HG03432 (cell line): Measurements from ENCODE around the gene CASP10.
A peak's percentile ranks its signal among the peaks of the same experiment; 100 is the strongest.
"Not testable (repeated sequence)": the region's sequence is repeated elsewhere in the genome, so short reads cannot be mapped to it uniquely, and the experiment has no call there.

Source experiments
- ATAC-seq: cut with Tn5 transposase; IDR thresholded peaks from one replicate; pipeline ENCODE4 v1.9.1; 2021; ENCODE audit warnings: mild to moderate bottlenecking, moderate library complexity; ENCODE audit not compliant: unreplicated experiment

The CASP10 gene

GRCh38 chr2:201182650-201183364 lies at the start of gene CASP10:
CASP10 (plus strand) TSS chr2:201183141; CDS start chr2:201185778, 2,637 bp downstream.
- ATAC-seq: peak; percentile 82

DNA sequence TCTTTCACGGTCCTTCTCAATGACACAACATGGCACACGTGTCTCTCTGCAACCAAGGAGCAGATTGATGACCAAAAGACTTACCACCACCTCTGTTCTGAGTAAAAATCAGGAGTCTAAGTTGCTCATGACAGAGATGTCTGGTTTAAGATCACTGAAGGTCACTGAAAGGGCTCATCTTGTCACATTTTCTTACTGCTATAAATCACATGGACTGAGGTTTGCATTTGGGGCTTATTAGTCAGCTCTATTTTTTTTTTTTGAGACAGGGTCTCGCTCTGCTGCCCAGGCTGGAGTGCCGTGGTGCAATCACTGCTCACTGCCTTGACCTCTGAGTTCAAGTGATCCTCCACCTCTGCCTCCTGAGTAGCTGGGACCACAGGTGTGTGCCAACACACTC lies 47.6 kb upstream of the CASP10 start:
- no peak for ATAC-seq

- ATAC-seq: no peak
Measured at GRCh38 chr2:201136889-201137321, 46.0 kb upstream of the CASP10 start.

DNA sequence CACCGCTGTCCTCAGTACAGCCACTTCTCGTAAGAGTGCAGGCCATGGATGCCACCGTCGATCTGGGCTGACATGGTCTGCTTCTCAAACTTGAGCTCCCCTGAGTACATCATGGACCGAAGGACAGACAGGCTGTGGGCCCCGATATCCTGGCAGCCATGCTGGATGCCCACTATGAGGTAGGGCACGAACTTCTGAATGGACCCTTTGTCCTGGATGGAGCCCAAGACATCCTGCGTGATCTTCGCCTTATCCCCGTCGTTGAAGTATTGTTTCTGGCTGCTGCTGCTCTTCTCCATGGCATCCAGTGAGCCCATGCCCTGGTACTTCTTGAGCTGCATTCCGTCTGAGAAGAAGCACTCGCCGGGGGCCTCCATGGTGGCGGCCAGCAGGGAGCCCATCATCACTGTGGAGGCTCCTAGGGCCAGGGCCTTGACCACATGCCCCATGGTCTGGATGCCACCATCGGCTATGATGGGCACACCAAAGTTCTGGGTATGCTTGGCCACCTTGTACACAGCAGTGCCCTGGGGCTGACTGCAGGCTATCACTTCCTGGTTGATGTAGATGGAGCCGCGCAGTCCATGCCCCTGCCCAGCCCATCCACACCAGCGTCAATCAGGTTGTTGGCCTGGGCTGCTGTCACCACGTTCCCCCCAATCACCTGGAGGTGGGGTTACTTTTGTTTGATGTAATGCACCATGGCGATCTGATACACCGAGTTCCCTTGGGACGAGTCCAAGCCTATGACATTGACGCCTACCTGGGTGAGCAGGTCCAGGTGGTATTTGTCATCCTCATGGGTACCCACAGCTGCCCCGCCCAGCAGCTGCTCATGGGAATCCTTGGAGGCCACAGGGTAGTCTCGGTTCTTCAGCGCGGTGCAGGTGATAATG lies 45.2 kb upstream of the CASP10 start:
- ATAC-seq: no peak

DNA sequence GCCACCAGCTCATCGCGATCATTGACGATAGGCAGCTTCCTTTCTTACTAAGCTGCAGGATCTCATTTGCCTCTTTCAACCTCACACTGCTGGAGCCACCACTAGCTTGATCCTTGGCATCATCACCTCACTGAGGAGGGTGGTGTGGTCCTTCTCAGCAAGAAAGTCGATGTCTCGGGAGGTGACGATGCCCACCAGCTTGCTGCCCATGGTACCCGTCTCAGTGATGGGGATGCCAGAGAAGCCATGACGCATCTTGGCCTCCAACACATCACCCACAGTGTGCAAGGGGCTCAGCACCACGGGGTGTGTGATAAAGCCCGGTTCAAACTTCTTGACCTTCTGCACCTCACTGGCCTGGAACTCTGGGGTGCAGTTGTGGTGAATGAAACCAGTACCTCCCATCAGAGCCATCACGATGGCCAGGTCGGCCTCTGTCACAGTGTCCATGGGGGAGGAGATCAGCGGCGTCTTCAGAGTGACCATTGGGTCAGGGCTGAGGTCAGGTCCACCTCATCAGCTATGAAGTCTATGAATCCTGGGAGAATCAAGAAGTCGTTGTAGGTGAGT lies 44.5 kb upstream of the CASP10 start:
- ATAC-seq: no peak

DNA sequence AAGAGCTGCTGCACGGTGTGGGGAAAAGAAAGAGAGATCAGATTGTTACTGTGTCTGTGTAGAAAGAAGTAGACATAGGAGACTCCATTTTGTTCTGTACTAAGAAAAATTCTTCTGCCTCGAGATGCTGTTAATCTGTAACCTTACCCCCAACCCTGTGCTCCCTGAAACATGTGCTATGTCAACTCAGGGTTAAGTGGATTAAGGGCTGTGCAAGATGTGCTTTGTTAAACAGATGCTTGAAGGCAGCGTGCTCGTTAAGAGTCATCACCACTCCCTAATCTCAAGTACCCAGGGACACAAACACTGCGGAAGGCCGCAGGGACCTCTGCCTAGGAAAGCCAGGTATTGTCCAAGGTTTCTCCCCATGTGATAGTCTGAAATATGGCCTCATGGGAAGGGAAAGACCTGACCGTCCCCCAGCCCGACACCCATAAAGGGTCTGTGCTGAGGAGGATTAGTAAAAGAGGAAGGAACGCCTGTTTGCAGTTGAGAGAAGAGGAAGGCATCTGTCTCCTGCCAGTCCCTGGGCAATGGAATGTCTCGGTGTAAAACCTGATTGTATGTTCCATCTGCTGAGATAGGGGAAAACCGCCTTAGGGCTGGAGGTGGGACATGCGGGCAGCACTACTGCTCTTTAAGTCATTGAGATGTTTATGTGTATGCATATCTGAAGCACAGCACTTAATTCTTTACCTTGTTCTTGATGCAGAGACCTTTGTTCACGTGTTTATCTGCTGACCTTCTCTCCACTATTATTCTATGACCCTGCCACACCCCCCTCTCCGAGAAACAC lies 43.8 kb upstream of the CASP10 start:
- ATAC-seq: not testable (repeated sequence)

GRCh38 chr2:201139836-201140604 lies 42.9 kb upstream of the CASP10 start:
- ATAC-seq: no peak

- ATAC-seq: no peak
Measured at GRCh38 chr2:201144101-201145051, 38.6 kb upstream of the CASP10 start.

DNA sequence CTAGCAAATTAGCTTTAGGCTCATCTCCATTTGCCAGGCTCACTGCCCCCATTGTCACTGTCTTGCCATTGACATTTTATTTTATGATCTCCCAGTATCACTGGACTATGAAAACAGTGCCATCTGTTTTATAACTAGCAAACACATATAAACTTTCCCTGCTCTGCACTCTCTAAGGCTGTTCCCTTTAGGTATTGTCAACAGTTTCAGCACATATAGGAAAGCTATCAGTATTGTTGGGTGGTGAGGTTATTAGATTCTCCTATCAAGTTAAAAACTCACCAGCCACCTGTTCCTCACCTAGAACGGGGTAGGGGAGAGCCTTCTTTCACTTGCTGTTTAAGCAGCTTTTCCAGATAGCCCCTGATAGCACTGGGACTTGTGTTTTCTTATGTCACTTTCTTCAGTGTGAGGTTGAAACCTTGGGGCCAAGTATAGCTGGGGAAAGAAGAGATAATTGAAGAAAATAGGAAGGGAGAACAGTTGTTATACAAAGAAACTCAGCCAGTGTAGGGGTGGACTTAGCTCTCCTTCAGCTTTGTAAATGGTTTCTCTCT lies 34.4 kb upstream of the CASP10 start:
- ATAC-seq: no peak

- ATAC-seq: no peak
Measured at GRCh38 chr2:201149064-201149820, 33.7 kb upstream of the CASP10 start.

- not testable (repeated sequence) for ATAC-seq
Measured at GRCh38 chr2:201149821-201150165, 33.1 kb upstream of the CASP10 start.

GRCh38 chr2:201150454-201151020 lies 32.4 kb upstream of the CASP10 start:
- no peak for ATAC-seq

DNA sequence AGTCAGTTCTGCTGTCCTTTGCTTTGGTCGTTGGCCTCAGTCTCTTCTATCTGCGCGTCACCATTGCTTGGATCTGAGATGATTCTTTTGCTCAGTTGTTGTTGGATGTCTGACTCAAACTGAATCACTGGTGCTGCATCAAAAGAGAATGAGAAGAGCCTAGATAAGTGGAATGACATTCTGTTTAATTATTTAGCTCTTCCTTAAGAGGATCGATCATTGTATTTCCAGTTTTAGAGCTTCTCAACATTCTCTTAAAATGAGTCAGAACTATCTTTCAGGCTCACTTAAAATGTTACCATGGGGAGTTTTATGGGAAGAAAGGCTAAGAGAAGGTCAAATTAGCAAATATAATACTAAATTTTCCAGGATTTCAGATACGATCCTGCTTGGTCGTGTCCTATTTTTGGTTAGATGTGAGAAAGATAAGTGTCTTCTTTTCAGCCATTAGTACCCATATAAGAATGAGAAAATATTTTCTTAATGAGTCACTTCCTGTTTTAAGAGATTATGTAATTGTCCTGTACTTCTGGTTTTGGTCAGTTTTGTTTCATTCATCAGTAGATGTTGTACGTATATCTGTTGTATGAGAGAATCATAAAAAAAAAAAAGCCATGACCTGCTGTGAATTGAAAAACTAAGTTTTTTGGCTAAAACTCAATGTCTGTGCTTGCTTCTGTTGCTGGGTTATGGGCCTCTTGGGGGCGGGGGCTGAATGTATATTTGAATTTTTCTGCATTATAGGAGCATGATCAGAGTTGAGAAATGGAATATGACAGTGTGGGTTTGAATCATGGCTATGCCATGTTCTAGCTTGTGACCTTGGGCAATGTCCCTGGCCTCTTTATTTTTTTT lies 31.6 kb upstream of the CASP10 start:
- peak; percentile 92 for ATAC-seq

DNA sequence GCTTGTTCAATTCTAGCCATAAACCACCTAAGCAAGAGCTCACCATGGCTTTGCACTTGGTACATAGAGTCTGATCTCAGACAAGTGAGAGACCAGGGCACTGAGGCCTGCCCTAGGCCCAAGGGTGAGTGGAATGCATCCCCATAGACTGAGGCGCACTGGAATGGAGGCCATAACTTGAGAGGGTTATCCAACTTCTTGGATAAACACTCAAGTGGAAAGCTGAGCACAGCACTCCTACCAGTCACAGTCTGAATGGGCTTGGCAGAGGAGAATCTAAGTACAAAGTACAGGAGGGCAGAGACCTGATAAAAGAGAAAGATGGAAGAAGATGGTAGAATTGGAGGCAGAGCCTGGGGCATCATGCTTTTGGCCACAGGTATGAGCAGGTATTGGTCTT lies 30.4 kb upstream of the CASP10 start:
- no peak for ATAC-seq

DNA sequence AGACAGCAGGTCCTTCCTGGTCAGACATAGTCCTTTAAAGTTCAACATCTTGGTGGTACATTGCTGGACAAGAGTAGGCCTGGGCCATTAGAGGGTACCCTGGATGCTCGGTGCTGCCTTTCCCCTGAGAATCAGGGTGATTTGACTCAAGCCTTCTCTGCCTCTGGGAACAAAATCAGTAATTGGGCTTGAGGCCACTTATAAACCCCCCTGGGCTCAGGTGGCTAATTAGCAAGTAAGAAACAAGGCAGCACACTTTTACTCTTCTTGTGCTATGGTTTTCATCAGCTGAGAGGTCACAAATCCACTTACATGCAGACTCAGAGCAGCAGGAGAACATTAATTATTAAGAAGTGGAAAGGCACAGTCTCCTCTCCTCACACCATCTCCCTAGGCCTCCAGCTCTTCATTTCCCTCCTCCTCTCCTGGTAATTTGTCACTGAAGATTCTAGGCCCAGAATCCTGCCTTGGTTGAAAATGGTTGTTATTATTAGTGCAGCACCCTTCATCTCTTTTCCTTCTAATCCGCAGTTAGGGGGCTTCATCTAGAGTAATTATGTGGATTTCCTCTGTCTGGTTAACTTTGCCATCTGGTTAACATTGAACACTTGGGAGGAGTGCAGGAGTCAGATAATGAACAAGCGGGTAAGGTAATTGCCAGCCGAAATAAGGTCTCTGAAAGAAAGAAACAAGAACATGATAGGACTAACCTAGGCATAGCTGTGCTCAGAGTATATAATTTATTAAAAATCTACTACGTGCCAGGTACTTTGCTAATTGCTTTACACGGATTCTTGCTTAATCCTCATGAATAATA lies 29.7 kb upstream of the CASP10 start:
- no peak for ATAC-seq
